Cardiac muscle cell (in vitro differentiated cells and primary cell): ENCODE measurements around the gene SLC37A1. TPM values are rescaled to one million over a fixed set of nuclear protein-coding genes. Genes with fewer than 3 reads are reported as not detected.
A peak's percentile ranks its signal among the peaks of the same experiment; 100 is the strongest.
"Not testable (repeated sequence)": the region's sequence is repeated elsewhere in the genome, so short reads cannot be mapped to it uniquely, and the experiment has no call there.

ENCODE experiments used
- DNase-seq, 2 donors: peaks; one replicate each; pipeline versions ENCODE4 v3.0.0 to v3.0.0-alpha.2; 2010 to 2017; ENCODE audit warnings: low read depth in 1 of 2, low spot score in 1 of 2
- H3K27ac ChIP-seq: fragments of 200-600 bp; sonication (generic); 2 replicates; pipeline ENCODE4 v1.5.1; 2016
- H3K27me3 ChIP-seq: fragments of 200-600 bp; sonication (generic); 2 replicates; pipeline ENCODE4 v1.6.0; 2016; ENCODE audit warnings: control low read depth
- H3K36me3 ChIP-seq: fragments of 200-600 bp; sonication (generic); 2 replicates; pipeline ENCODE4 v1.5.1; 2016; ENCODE audit warnings: control low read depth
- H3K4me1 ChIP-seq: fragments of 200-600 bp; sonication (generic); 2 replicates; pipeline ENCODE4 v1.8.1; 2017; ENCODE audit warnings: low read depth, mild to moderate bottlenecking, mixed run types
- H3K4me3 ChIP-seq: fragments of 200-600 bp; sonication (generic); 2 replicates; pipeline ENCODE4 v1.5.1; 2016; ENCODE audit warnings: mild to moderate bottlenecking
- H3K9me3 ChIP-seq: fragments of 200-600 bp; sonication (generic); 2 replicates; pipeline ENCODE4 v1.5.1; 2017; ENCODE audit warnings: low read depth, mild to moderate bottlenecking, control low read depth
- polyA plus RNA-seq: library from polyadenylated mRNA; unstranded; fragments of >200 nt; fragmentation: Nextera tagmentation; extraction: Ambion mirVana; gene quantifications from 2 replicates; pipeline ENCODE4 v1.2.1, GENCODE V29; 2016
- total RNA-seq: library from RNA; depleted of rRNA; stranded (reverse); fragments of >200 nt; gene quantifications from 2 replicates; pipeline ENCODE4 v1.2.3, GENCODE V29; 2016
- TF ChIP-seq, protein P1 (sequence below): IDR thresholded peaks from 2 replicates; pipeline ENCODE4 v1.5.1; 2012; ENCODE audit warnings: low read depth, mild to moderate bottlenecking, low read length

Gene SLC37A1
- total and polyA plus RNA-seq, 2 experiments from 2014 or later: 3.5 to 8.4 TPM

GRCh38 chr21:42467140-42467983, 46.3 kb upstream of the SLC37A1 start:
- TF ChIP-seq, protein P1, sequence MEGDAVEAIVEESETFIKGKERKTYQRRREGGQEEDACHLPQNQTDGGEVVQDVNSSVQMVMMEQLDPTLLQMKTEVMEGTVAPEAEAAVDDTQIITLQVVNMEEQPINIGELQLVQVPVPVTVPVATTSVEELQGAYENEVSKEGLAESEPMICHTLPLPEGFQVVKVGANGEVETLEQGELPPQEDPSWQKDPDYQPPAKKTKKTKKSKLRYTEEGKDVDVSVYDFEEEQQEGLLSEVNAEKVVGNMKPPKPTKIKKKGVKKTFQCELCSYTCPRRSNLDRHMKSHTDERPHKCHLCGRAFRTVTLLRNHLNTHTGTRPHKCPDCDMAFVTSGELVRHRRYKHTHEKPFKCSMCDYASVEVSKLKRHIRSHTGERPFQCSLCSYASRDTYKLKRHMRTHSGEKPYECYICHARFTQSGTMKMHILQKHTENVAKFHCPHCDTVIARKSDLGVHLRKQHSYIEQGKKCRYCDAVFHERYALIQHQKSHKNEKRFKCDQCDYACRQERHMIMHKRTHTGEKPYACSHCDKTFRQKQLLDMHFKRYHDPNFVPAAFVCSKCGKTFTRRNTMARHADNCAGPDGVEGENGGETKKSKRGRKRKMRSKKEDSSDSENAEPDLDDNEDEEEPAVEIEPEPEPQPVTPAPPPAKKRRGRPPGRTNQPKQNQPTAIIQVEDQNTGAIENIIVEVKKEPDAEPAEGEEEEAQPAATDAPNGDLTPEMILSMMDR: peak; percentile 23
- peak; percentile 37 to 45 for DNase-seq
- no peaks in the 10 kb centered on the region for H3K4me1 ChIP-seq
- H3K4me3 ChIP-seq: no peak overlapping the region
- H3K27ac ChIP-seq: no peak overlapping the region
- no peaks in the 10 kb centered on the region for H3K27me3 ChIP-seq
- H3K9me3 ChIP-seq: no peaks in the 10 kb centered on the region
- H3K36me3 ChIP-seq: no peaks in the 10 kb centered on the region

DNA sequence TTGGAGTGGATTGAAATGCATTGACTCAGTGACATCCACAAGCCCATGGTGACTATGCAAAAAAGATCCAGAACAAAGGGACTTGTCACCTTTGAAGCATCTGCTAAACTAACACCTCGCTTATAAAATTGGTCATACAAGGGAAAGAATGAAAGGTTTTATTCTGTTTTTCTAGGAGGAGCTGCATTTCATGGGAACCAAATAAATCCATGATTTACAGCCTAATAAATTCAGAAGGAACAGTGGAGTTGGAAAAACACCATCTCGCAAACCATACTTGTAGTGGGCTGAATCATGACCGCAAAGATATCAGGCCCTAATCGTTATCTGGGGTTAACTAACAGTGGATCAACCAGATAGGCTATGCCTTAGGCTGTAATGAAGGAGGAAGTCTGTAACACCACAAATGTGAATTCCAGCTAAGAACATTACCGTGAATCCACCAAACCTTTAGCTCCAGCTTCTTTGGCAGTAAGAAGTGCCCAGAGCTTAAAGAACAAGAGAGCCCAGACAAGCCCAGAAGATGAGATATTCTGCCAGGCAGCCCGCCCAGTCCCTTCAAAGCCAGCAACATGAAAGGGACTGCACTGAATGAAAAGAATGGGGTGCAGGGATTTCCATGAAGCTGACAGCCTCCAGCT, 45.0 kb upstream of the SLC37A1 start:
- no peak for DNase-seq
- Histone ChIP-seq H3K4me1 (no peaks in the 10 kb centered on the region), H3K9me3 (no peaks in the 10 kb centered on the region), H3K4me3 (no peak overlapping the region), H3K36me3 (no peaks in the 10 kb centered on the region), H3K27ac (no peak overlapping the region), H3K27me3 (no peaks in the 10 kb centered on the region)
- TF ChIP-seq, protein P1: no peak

DNA sequence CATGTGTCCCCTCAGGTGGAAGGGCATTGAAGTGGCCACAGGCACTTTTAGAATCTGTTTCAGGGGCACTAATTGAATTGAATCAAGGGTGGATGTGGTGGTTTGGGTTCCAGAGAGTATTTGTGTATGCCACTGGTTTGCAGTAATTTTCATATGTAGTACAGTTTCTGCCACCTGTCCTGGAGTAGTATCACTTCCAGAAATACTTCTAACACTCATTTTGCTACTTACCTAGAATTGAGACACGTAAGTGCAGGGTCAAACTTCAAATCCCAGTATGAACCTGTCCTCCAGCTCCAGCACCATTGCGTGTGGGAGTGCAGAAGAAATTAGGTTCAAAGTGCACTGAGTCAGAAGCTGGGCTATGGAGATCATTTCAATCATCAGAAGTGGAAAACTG, 44.4 kb upstream of the SLC37A1 start:
- no peaks in the 10 kb centered on the region for H3K9me3 ChIP-seq
- no peaks in the 10 kb centered on the region for H3K36me3 ChIP-seq
- no peaks in the 10 kb centered on the region for H3K4me1 ChIP-seq
- H3K27me3 ChIP-seq: no peaks in the 10 kb centered on the region
- no peak overlapping the region for H3K27ac ChIP-seq
- H3K4me3 ChIP-seq: no peak overlapping the region
- TF ChIP-seq, protein P1: no peak
- DNase-seq: no peak

- not testable (repeated sequence) for H3K9me3 ChIP-seq, H3K36me3 ChIP-seq, DNase-seq, H3K4me1 ChIP-seq, H3K27ac ChIP-seq, H3K4me3 ChIP-seq, H3K27me3 ChIP-seq
Observed at GRCh38 chr21:42469726-42470125, 43.9 kb upstream of the SLC37A1 start.

DNA sequence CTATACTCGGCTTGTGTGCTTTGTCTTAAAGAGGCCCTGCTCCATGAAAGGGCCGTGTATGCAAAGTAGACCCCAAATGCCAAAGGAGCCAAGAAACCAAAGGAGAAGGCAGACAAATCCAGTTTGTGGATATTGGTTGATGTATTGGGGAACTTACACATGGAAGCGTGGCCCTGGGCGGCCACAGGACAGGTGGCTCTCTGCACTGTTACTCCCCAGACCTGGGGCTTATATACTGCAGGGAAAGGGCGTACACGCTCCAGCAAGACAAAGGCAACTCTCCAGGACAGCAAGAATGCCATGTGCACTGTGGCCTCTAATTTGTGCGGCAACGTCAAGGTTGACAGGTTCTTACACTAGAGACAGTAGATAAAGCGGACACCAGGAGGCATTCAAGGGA, 42.4 kb upstream of the SLC37A1 start:
- Histone ChIP-seq H3K27ac (no peak overlapping the region), H3K4me3 (no peak overlapping the region), H3K36me3 (no peaks in the 10 kb centered on the region), H3K4me1 (no peaks in the 10 kb centered on the region), H3K27me3 (no peaks in the 10 kb centered on the region), H3K9me3 (no peaks in the 10 kb centered on the region)
- no peak for DNase-seq
- TF ChIP-seq, protein P1: no peak

- H3K27ac ChIP-seq: no peak overlapping the region
- H3K4me3 ChIP-seq: no peak overlapping the region
- no peak for DNase-seq
- H3K27me3 ChIP-seq: no peaks in the 10 kb centered on the region
- no peaks in the 10 kb centered on the region for H3K36me3 ChIP-seq
- TF ChIP-seq, protein P1: no peak
- no peaks in the 10 kb centered on the region for H3K4me1 ChIP-seq
- no peaks in the 10 kb centered on the region for H3K9me3 ChIP-seq
Observed at GRCh38 chr21:42471716-42472330, 41.8 kb upstream of the SLC37A1 start.
